GM18505 (cell line): ENCODE data around the gene GDAP2.

Source experiments
- ATAC-seq: cut with Tn5 transposase; IDR thresholded peaks from one replicate; pipeline ENCODE4 v1.9.1; 2021; ENCODE audit not compliant: unreplicated experiment
- POLR2A ChIP-seq: IDR thresholded peaks from 4 replicates; pipeline ENCODE4 v1.6.1; 2011; ENCODE audit warnings: borderline replicate concordance; ENCODE audit not compliant: insufficient read depth, insufficient read length; ENCODE audit errors: extremely low read depth

The GDAP2 gene

GRCh38 chr1:117929343-117930172 is at the start of gene GDAP2, which contains the start of gene WDR3:
Gene GDAP2 (minus strand): TSS chr1:117929621. CDS start chr1:117920357, 9,264 bp downstream.
Gene WDR3 (plus strand): TSS chr1:117929739. CDS start chr1:117933320, 3,581 bp downstream.
- peak; percentile 94 for ATAC-seq
- peak; percentile 76 for TF ChIP-seq POLR2A

- no peak for ATAC-seq
Measured at GRCh38 chr1:117976381-117976780, 47.0 kb upstream of the GDAP2 start.

GRCh38 chr1:117971777-117972176 is 42.4 kb upstream of the GDAP2 start:
- ATAC-seq, result no peak
- no peak for TF ChIP-seq POLR2A

More at GRCh38 chr1:117976381-117976780, 47.0 kb upstream of the GDAP2 start:
- no peak for TF ChIP-seq POLR2A

DNA sequence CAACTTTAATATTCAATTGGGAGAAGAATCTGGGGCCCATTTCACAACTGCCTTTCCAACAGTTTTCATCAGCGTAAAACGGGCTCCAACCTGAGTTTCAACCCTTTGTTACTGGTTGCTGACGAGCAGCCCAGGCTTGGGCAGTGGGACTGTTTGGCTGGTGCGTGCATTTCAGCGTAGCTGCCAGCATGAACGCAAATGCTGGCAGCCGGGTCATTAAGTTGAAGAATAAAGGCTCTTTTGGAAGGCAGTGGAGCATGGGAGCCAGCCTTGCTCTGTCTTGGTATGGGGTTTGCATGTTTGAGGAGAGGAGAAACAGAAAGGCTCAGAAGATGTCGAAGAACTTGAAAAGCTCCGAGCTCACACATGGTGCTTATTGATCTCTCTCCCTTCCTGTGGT is 40.8 kb upstream of the GDAP2 start:
- ATAC-seq, result no peak
- no peak for TF ChIP-seq POLR2A

DNA sequence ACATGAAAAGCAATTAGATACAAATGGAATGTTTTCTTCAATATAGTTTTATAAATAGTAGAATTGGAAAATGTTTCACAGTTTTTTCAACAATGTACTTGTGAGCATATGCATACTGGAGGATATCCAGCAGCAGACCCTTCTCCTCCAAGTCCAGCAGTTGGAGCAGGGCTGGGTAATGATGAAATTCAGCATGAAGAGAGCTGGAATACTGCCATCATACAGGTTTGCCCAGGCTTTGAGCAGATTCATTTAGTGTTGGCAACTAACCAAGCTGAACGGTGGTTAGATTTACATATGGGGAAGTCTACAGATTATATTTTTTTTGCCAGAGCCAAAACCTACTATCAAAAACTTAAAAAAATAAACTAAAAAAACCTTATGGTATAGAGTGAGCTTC is 38.5 kb upstream of the GDAP2 start:
- TF ChIP-seq POLR2A, result no peak
- no peak for ATAC-seq

GRCh38 chr1:117967477-117967876 is 38.1 kb upstream of the GDAP2 start:
- no peak for ATAC-seq
- TF ChIP-seq POLR2A, result no peak

- no peak for TF ChIP-seq POLR2A
- no peak for ATAC-seq
Measured at GRCh38 chr1:117964290-117965038, 35.0 kb upstream of the GDAP2 start.

GRCh38 chr1:117959364-117959763 is 29.9 kb upstream of the GDAP2 start:
- no peak for ATAC-seq
- TF ChIP-seq POLR2A, result no peak

DNA sequence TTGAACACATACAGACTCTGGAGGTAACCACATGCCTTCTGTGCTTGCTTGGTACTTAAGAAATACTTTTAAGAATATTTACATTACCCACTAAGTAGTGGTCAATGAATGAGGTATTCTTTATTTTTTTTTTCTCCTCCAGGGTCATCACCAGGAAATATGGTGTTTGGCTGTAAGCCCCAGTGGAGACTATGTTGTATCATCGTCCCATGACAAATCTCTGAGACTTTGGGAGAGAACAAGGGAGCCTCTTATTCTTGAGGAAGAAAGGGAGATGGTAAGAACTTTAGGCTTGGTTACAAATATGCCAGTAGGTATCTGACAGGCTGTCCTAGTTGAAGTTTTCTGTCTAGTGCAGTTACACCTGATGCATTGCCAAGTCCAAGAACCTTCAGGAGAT is 23.0 kb upstream of the GDAP2 start:
- no peak for ATAC-seq
- no peak for TF ChIP-seq POLR2A

DNA sequence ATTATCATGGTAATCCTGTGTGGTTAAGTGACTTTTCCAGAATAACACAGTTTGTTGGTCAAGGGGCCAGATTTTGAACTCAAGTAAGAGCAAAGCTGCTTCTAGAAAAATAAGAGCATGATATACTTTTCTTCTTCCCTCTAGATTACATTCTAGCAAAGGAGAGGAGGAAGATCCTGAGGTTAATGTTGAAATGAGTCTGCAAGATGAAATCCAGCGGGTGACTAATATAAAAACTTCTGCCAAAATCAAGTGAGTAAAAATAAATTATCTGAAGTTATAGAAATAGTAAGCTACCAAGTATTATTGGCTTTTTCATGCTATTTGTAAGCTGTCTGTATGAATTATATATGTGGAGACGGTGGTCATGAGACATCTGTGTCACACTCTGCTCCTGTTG is 12.9 kb upstream of the GDAP2 start:
- TF ChIP-seq POLR2A, result no peak
- ATAC-seq, result no peak

- no peak for TF ChIP-seq POLR2A
- ATAC-seq, result no peak
Measured at GRCh38 chr1:117933769-117934168, 4.3 kb upstream of the GDAP2 start.

DNA sequence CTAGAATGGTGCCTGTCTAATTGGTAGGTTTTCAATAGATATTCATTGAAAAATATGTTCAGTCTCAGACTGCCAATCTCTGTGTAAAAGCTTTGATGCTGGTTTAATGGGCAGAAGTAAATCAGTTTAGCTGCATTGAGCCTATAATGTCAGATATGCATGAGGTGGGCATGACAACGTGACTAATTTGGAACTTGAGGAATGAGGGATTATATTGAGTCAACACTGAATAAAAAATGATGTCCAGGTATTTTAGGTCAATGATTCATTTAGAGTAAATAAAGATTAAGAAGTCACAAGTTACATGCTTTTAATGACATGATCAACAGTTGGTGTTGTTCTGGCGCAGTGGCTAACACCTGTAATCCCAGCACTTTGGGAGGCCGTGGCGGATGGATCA is 3.2 kb upstream of the GDAP2 start:
- ATAC-seq, result no peak
- TF ChIP-seq POLR2A, result no peak

GRCh38 chr1:117930484-117930883 is 1.1 kb upstream of the GDAP2 start:
- no peak for TF ChIP-seq POLR2A
- no peak for ATAC-seq

GRCh38 chr1:117930173-117930447 is 689 bp upstream of the GDAP2 start:
- ATAC-seq, result no peak
- TF ChIP-seq POLR2A, result no peak
